Measurements from ENCODE around the gene AURKB. TPM values are rescaled to one million over a fixed set of nuclear protein-coding genes. Genes with fewer than 3 reads are reported as not detected.

AURKB gene
- total and polyA plus RNA-seq, 2 of the 13 experiments (the other 11 are each of a cell fraction or from before 2014, with no cell fraction given) = 29.5 to 75.3 TPM

- TF ChIP-seq ZNF766 (CRISPR knock-in tag; IDR thresholded peaks at IDR 0.05; ENCODE audit: borderline replicate concordance) = 0 out of 2 replicates have a peak, but pooled peaks have one; percentile 29
- TF ChIP-seq CC2D1A (CRISPR knock-in tag; IDR thresholded peaks at IDR 0.05) = no peak; the same call in 1 of the 2 replicates
- peak; percentile 14 for TF ChIP-seq YY1 (IDR thresholded peaks at IDR 0.05; ENCODE audit: insufficient read depth, insufficient replicate concordance, low read depth, low read length)
- TF ChIP-seq MED8 (CRISPR knock-in tag; IDR thresholded peaks at IDR 0.05; ENCODE audit: insufficient replicate concordance) = peak; percentile 28
- no peak for TF ChIP-seq XRCC5 (optimal IDR thresholded peaks at IDR 0.05; ENCODE audit: low read length)
- 0 out of 2 replicates have a peak, but pooled peaks have one; percentile 14 for TF ChIP-seq CBX5 (CRISPR knock-in tag; IDR thresholded peaks at IDR 0.05; ENCODE audit: borderline replicate concordance)
- TF ChIP-seq PTBP1 (IDR thresholded peaks at IDR 0.05; ENCODE audit: low read depth, low read length, poor library complexity, severe bottlenecking) = no peak
- TF ChIP-seq KDM5B (CRISPR knock-in tag; IDR thresholded peaks at IDR 0.05; ENCODE audit: borderline replicate concordance) = peak; percentile 86
- no peak for TF ChIP-seq GPBP1L1 (CRISPR knock-in tag; IDR thresholded peaks at IDR 0.05)
- TF ChIP-seq ZBTB43 (CRISPR knock-in tag; conservative IDR thresholded peaks at IDR 0.05) = no peak; the same call in 1 of the 2 replicates
- peak; percentile 92 for TF ChIP-seq CREB1 (IDR thresholded peaks at IDR 0.05)
- peak; percentile 95 for TF ChIP-seq CREB1 (CRISPR knock-in tag; IDR thresholded peaks at IDR 0.05)
- peak; percentile 98 for TF ChIP-seq MXD1 (CRISPR knock-in tag; IDR thresholded peaks at IDR 0.05)
- no peak for TF ChIP-seq ZNF224 (CRISPR knock-in tag; IDR thresholded peaks at IDR 0.05)
- peak; percentile 62; the same call in 1 of the 2 replicates for TF ChIP-seq PHF21A (CRISPR knock-in tag; IDR thresholded peaks at IDR 0.05)
- TF ChIP-seq ZNF501 (CRISPR knock-in tag; IDR thresholded peaks at IDR 0.05) = peak; percentile 71; the same call in 1 of the 2 replicates
- no peak for TF ChIP-seq ZNF674 (CRISPR knock-in tag; IDR thresholded peaks at IDR 0.05; ENCODE audit: low read depth)
- TF ChIP-seq ATF7-NPFF (CRISPR knock-in tag; IDR thresholded peaks at IDR 0.05; ENCODE audit: low read depth) = peak; percentile 97
- 0 out of 2 replicates have a peak, but pooled peaks have one; percentile 40 for TF ChIP-seq THAP7 (CRISPR knock-in tag; IDR thresholded peaks at IDR 0.05)
- no peak for TF ChIP-seq JARID2 (CRISPR knock-in tag; IDR thresholded peaks at IDR 0.05; ENCODE audit: insufficient replicate concordance)
These were observed at the start of gene AURKB (continued) for GRCh38 chr17:8209907-8210760.

Data from HepG2 (cell line).